SH-SY5Y (cell line): Measurements from ENCODE around the gene ING3.

Source experiments
- GATA2 ChIP-seq: IDR thresholded peaks from 2 replicates; pipeline ENCODE4 v1.6.1; 2011; ENCODE audit warnings: mild to moderate bottlenecking, low read depth, low read length
- GATA3 ChIP-seq: IDR thresholded peaks from 2 replicates; pipeline ENCODE4 v1.6.1; 2011; ENCODE audit warnings: low read depth, mild to moderate bottlenecking, low read length, moderate library complexity

DNA sequence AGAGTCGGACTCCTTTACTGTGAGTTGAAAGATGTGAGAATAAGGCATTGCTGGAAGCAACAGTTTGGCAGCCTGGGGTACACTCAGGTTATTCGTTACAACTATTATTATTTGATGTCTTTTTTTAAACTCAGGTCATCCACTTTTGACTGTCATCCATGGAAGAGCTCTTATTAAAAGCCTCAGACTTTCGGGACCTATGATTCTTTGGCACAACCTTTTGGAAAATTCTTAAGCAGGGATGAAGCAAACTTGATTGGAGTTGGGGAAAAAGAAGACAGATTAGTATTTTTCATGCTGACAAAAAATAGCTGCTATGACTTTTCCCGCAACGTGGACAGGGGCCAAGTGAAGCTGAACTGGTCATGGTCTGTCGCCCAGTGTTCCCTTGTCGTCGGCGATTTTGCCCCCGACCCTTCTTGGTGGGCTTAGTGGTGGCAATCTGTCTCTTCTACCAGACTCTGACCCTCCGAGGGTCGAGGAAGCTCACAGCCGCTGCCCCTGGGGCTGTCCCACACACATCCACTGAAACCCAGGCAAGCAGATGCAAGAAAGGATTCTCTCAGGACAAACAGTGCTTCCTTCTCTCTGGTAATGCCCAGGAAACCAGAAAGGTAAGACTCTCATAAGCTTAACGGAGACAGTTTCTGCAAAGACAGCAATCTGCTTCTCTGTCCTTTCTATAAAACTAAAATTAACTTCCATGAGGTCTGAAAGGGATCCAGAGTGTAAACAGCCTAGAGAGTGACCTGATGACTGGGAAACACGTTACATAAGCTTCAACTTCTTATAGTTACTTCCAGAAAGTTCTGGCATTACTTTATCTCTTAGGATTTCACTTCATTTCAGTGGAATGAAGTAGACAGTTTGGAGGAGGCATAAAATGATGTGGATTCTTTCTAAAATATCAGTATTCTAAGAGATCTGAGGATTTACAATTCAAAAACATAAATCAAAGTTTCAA lies 39.0 kb downstream of the ING3 start:
- TF ChIP-seq GATA2 (no peak), GATA3 (no peak)
